ENCODE measurements around the gene WDR82. TPM values are rescaled to one million over a fixed set of nuclear protein-coding genes. Genes with fewer than 3 reads are reported as not detected.
A peak's percentile ranks its signal among the peaks of the same experiment; 100 is the strongest.

The WDR82 gene
- total and polyA plus RNA-seq, 9 of the 15 experiments (the other 6 are each of a cell fraction or from before 2014, with no cell fraction given): 6.4 to 62.9 (median 37.1) TPM

- TF ChIP-seq CCNT2 (IDR thresholded peaks at IDR 0.05; ENCODE audit: borderline replicate concordance, extremely low read depth, insufficient read length, low read depth, low read length) (peak; percentile 30), ZNF699 (CRISPR knock-in tag; IDR thresholded peaks at IDR 0.05; ENCODE audit: insufficient replicate concordance) (no peak), MYC (IDR thresholded peaks at IDR 0.05; ENCODE audit: low read depth, low read length) (no peak), MYC (CRISPR knock-in tag; IDR thresholded peaks at IDR 0.05; ENCODE audit: borderline replicate concordance, low read depth) (peak; percentile 55; the same call in 1 of the 2 replicates), TAL1 (IDR thresholded peaks at IDR 0.05) (no peak), TBL1XR1 (IDR thresholded peaks at IDR 0.05; ENCODE audit: low read length in 2 of 2) (no peak), ERF (CRISPR knock-in tag; IDR thresholded peaks at IDR 0.05) (no peak), SAFB (IDR thresholded peaks at IDR 0.05; ENCODE audit: borderline replicate concordance, low read depth, low read length) (peak; percentile 91), KAT7 (CRISPR knock-in tag; IDR thresholded peaks at IDR 0.05; ENCODE audit: borderline replicate concordance) (no peak), ZBTB7A (IDR thresholded peaks at IDR 0.05; ENCODE audit: borderline replicate concordance, control insufficient read depth, low read depth, low read length) (peak; percentile 45; the same call in 1 of the 2 replicates), HOXB6 (CRISPR knock-in tag; IDR thresholded peaks at IDR 0.05; ENCODE audit: borderline replicate concordance) (no peak), TAF1 (IDR thresholded peaks at IDR 0.05; ENCODE audit: control insufficient read depth, extremely low read depth, insufficient read depth, low read length, severe bottlenecking) (peak; percentile 26), MCM3 (IDR thresholded peaks at IDR 0.05) (no peak), TCFL5 (CRISPR knock-in tag; conservative IDR thresholded peaks at IDR 0.05) (no peak), POLR2G (IDR thresholded peaks at IDR 0.05; ENCODE audit: low read depth, low read length) (peak; percentile 88), LCOR (CRISPR knock-in tag; IDR thresholded peaks at IDR 0.05) (no peak), RFX1 (IDR thresholded peaks at IDR 0.05) (no peak), XRCC3 (IDR thresholded peaks at IDR 0.05) (no peak), SETDB1 (IDR thresholded peaks at IDR 0.05; ENCODE audit: low read length) (no peak), ZNF143 (CRISPR knock-in tag; IDR thresholded peaks at IDR 0.05) (no peak), BRF2 (IDR thresholded peaks at IDR 0.05; ENCODE audit: borderline replicate concordance, insufficient read depth, insufficient read length) (no peak), SMAD2 (IDR thresholded peaks at IDR 0.05; ENCODE audit: low read depth, low read length) (no peak)
- TF ChIP-seq, protein P1, sequence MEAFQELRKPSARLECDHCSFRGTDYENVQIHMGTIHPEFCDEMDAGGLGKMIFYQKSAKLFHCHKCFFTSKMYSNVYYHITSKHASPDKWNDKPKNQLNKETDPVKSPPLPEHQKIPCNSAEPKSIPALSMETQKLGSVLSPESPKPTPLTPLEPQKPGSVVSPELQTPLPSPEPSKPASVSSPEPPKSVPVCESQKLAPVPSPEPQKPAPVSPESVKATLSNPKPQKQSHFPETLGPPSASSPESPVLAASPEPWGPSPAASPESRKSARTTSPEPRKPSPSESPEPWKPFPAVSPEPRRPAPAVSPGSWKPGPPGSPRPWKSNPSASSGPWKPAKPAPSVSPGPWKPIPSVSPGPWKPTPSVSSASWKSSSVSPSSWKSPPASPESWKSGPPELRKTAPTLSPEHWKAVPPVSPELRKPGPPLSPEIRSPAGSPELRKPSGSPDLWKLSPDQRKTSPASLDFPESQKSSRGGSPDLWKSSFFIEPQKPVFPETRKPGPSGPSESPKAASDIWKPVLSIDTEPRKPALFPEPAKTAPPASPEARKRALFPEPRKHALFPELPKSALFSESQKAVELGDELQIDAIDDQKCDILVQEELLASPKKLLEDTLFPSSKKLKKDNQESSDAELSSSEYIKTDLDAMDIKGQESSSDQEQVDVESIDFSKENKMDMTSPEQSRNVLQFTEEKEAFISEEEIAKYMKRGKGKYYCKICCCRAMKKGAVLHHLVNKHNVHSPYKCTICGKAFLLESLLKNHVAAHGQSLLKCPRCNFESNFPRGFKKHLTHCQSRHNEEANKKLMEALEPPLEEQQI (IDR thresholded peaks at IDR 0.05): no peak
- TF ChIP-seq, protein P2, sequence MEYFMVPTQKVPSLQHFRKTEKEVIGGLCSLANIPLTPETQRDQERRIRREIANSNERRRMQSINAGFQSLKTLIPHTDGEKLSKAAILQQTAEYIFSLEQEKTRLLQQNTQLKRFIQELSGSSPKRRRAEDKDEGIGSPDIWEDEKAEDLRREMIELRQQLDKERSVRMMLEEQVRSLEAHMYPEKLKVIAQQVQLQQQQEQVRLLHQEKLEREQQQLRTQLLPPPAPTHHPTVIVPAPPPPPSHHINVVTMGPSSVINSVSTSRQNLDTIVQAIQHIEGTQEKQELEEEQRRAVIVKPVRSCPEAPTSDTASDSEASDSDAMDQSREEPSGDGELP (CRISPR knock-in tag; IDR thresholded peaks at IDR 0.05; ENCODE audit: borderline replicate concordance): peak; percentile 56; the same call in 1 of the 2 replicates
Observed at GRCh38 chr3:52238761-52239701, 39.4 kb downstream of the WDR82 start, which contains the start of gene TWF2 (continued).
